H9 (cell line): ENCODE results near the gene ITGA11. TPM values are rescaled to one million over a fixed set of nuclear protein-coding genes. Genes with fewer than 3 reads are reported as not detected.

ENCODE experiments used
- DNase-seq: peaks from one replicate; pipeline ENCODE4 v3.0.0-alpha.2; 2017
- H2AFZ ChIP-seq: one replicate; pipeline ENCODE4 v1.6.1; 2013; ENCODE audit warnings: mild to moderate bottlenecking, low read length, control low read depth, moderate library complexity
- H2AK5ac ChIP-seq: 2 replicates; pipeline ENCODE4 v1.6.1; 2013; ENCODE audit warnings: low read length, control low read depth, mixed read lengths; ENCODE audit not compliant: insufficient read length
- H2BK120ac ChIP-seq: one replicate; pipeline ENCODE4 v1.6.1; 2013; ENCODE audit warnings: low read depth, mild to moderate bottlenecking, low read length, control low read depth, inconsistent platforms; ENCODE audit not compliant: poor library complexity, severe bottlenecking
- H2BK12ac ChIP-seq: 2 replicates; pipeline ENCODE4 v1.6.1; 2013; ENCODE audit warnings: low read length, control low read depth, mixed read lengths, low read depth; ENCODE audit not compliant: insufficient read length
- H2BK15ac ChIP-seq: 2 replicates; pipeline ENCODE4 v1.6.1; 2013; ENCODE audit warnings: low read depth, low read length, control low read depth
- H2BK20ac ChIP-seq: one replicate; pipeline ENCODE4 v1.6.1; 2013; ENCODE audit warnings: low read depth, mild to moderate bottlenecking, low read length, control low read depth, inconsistent platforms; ENCODE audit not compliant: poor library complexity, severe bottlenecking
- H2BK5ac ChIP-seq: 2 replicates; pipeline ENCODE4 v1.6.1; 2013; ENCODE audit warnings: low read length, control low read depth, mixed read lengths; ENCODE audit not compliant: insufficient read length
- H3K14ac ChIP-seq: 2 replicates; pipeline ENCODE4 v1.6.1; 2013; ENCODE audit warnings: low read length, control low read depth; ENCODE audit not compliant: insufficient read depth
- H3K18ac ChIP-seq: 2 replicates; pipeline ENCODE4 v1.6.1; 2013; ENCODE audit warnings: low read depth, mild to moderate bottlenecking, mixed read lengths, low read length, control low read depth; ENCODE audit not compliant: insufficient read length
- H3K23ac ChIP-seq: 2 replicates; pipeline ENCODE4 v1.6.1; 2013; ENCODE audit warnings: low read length, control low read depth, mixed read lengths, low read depth; ENCODE audit not compliant: insufficient read length
- H3K23me2 ChIP-seq: 2 replicates; pipeline ENCODE4 v1.6.1; 2013; ENCODE audit warnings: low read depth, mild to moderate bottlenecking, mixed read lengths, low read length, control low read depth; ENCODE audit not compliant: insufficient read length, poor library complexity, severe bottlenecking
- H3K27ac ChIP-seq: 2 replicates; pipeline ENCODE4 v1.5.1; 2013; ENCODE audit warnings: low read length, control low read depth, mixed read lengths, low read depth; ENCODE audit not compliant: insufficient read length
- H3K27me3 ChIP-seq: 2 replicates; pipeline ENCODE4 v1.6.1; 2013; ENCODE audit warnings: low read length, control low read depth, inconsistent platforms; ENCODE audit not compliant: insufficient read depth
- H3K4ac ChIP-seq: 2 replicates; pipeline ENCODE4 v1.6.1; 2013; ENCODE audit warnings: low read depth, mild to moderate bottlenecking, control low read depth, inconsistent platforms, low read length, moderate library complexity
- H3K4me1 ChIP-seq: 2 replicates; pipeline ENCODE4 v1.6.1; 2013; ENCODE audit warnings: low read length, control low read depth, inconsistent platforms; ENCODE audit not compliant: insufficient read depth
- H3K4me2 ChIP-seq: 2 replicates; pipeline ENCODE4 v1.6.1; 2013; ENCODE audit warnings: low read length, control low read depth, mixed read lengths; ENCODE audit not compliant: insufficient read length, insufficient read depth
- H3K56ac ChIP-seq: 2 replicates; pipeline ENCODE4 v1.6.1; 2013; ENCODE audit warnings: low read depth, mild to moderate bottlenecking, mixed read lengths, low read length, control low read depth; ENCODE audit not compliant: insufficient read length
- H3K79me1 ChIP-seq: 2 replicates; pipeline ENCODE4 v1.6.1; 2013; ENCODE audit warnings: low read depth, mild to moderate bottlenecking, moderate library complexity, low read length, control low read depth, inconsistent platforms; ENCODE audit not compliant: insufficient read depth, poor library complexity, severe bottlenecking
- H3K79me2 ChIP-seq: 2 replicates; pipeline ENCODE4 v1.6.1; 2013; ENCODE audit warnings: low read length, control low read depth, inconsistent platforms; ENCODE audit not compliant: insufficient read depth
- H3K9ac ChIP-seq: 2 replicates; pipeline ENCODE4 v1.6.1; 2013; ENCODE audit warnings: low read length, control low read depth, mixed read lengths; ENCODE audit not compliant: insufficient read length; ENCODE audit errors: extremely low read depth
- H3K9me3 ChIP-seq: one replicate; pipeline ENCODE4 v1.6.1; 2013; ENCODE audit warnings: low read depth, low read length, inconsistent platforms; ENCODE audit not compliant: control insufficient read depth
- H3T11ph ChIP-seq: one replicate; pipeline ENCODE4 v1.6.1; 2013; ENCODE audit warnings: mild to moderate bottlenecking, low read length, control low read depth, inconsistent platforms
- H4K20me1 ChIP-seq: one replicate; pipeline ENCODE4 v1.6.1; 2013; ENCODE audit not compliant: control insufficient read depth, insufficient read length, insufficient read depth
- H4K5ac ChIP-seq: 2 replicates; pipeline ENCODE4 v1.6.1; 2013; ENCODE audit warnings: low read depth, mild to moderate bottlenecking, mixed read lengths, low read length, control low read depth; ENCODE audit not compliant: insufficient read length
- H4K8ac ChIP-seq: replicated peaks from 2 replicates; pipeline ENCODE4 v1.6.1; 2013; ENCODE audit warnings: low read length, control low read depth, mixed read lengths, low read depth; ENCODE audit not compliant: insufficient read length
- H4K91ac ChIP-seq: 2 replicates; pipeline ENCODE4 v1.6.1; 2013; ENCODE audit warnings: low read depth, mild to moderate bottlenecking, moderate library complexity, mixed read lengths, low read length, control low read depth; ENCODE audit not compliant: insufficient read length
- H3K27ac Mint-ChIP-seq, 3 experiments: 2 replicates in 2 of 3; 3 replicates in 1 of 3; pipeline ENCODE4 v1.8.0; 2020 to 2021; ENCODE audit warnings: mixed read lengths in 3 of 3, mild to moderate bottlenecking in 1 of 3, moderate library complexity in 1 of 3
- H3K27me3 Mint-ChIP-seq: 2 replicates; pipeline ENCODE4 v1.8.0; 2021; ENCODE audit warnings: low read depth, mild to moderate bottlenecking, moderate library complexity, mixed read lengths
- H3K36me3 Mint-ChIP-seq, 3 experiments: 2 replicates in 2 of 3; 3 replicates in 1 of 3; pipeline ENCODE4 v1.8.0; 2020 to 2021; ENCODE audit warnings: low read depth in 3 of 3, mixed read lengths in 3 of 3; ENCODE audit not compliant: insufficient read depth in 1 of 3
- H3K4me1 Mint-ChIP-seq, 2 experiments: 2 replicates each; pipeline ENCODE4 v1.8.0; 2020; ENCODE audit warnings: mixed read lengths in 2 of 2
- H3K4me3 Mint-ChIP-seq, 2 experiments: 2 replicates in 1 of 2; 3 replicates in 1 of 2; pipeline ENCODE4 v1.8.0; 2020 to 2021; ENCODE audit warnings: mild to moderate bottlenecking in 2 of 2, mixed read lengths in 2 of 2, moderate library complexity in 1 of 2
- H3K9me3 Mint-ChIP-seq, 2 experiments: 2 replicates in 1 of 2; 3 replicates in 1 of 2; pipeline ENCODE4 v1.8.0; 2020; ENCODE audit warnings: mild to moderate bottlenecking in 2 of 2, mixed read lengths in 2 of 2, moderate library complexity in 1 of 2
- CTCF ChIP-seq: fragments of 200-600 bp; sonication (generic); conservative IDR thresholded peaks from 3 replicates; pipeline ENCODE4 v1.8.0; 2021; ENCODE audit warnings: antibody characterized with exemption, mild to moderate bottlenecking
- WGBS: extraction: QIAGEN DNeasy Blood & Tissue Kit; methylation state at CpG from one replicate; pipeline ENCODE4 v1.1.7; 2013; ENCODE audit warnings: missing lambda C conversion rate, low lambda C conversion rate, mixed read lengths; ENCODE audit not compliant: insufficient read length; ENCODE audit errors: extremely low coverage; 5-methylcytosine and 5-hydroxymethylcytosine counted together
- total RNA-seq: library from RNA; stranded (reverse); gene quantifications from 2 replicates; pipeline ENCODE4 v1.2.1, GENCODE V29; 2021

Gene ITGA11
- total RNA-seq, 1 experiment from 2014 or later, result 0.07 TPM

- WGBS, result no CpG with 5 or more reads among the region's 1 CpG
- Mint-ChIP-seq H3K4me1 (peaks cover 9% of the 10 kb centered on the region in 2 experiments), H3K36me3 (no peaks in the 10 kb centered on the region), H3K27me3 (peaks cover 65% of the 10 kb centered on the region), H3K27ac (no peak overlapping the region), H3K4me3 (no peak overlapping the region), H3K9me3 (no peaks in the 10 kb centered on the region; a peak in 1 of 5 replicates)
- H3K56ac ChIP-seq, result no peak overlapping the region
- H3K79me2 ChIP-seq, result no peaks in the 10 kb centered on the region
- H3K18ac ChIP-seq, result no peak overlapping the region
- no peak overlapping the region for H2AK5ac ChIP-seq
- H3K27me3 ChIP-seq, result peaks cover 27% of the 10 kb centered on the region; the same call in 1 of the 2 replicates
- no peak overlapping the region for H3K27ac ChIP-seq
- H3K23ac ChIP-seq, result no peak overlapping the region
- H2BK20ac ChIP-seq, result no peak overlapping the region
- H3K4ac ChIP-seq, result no peak overlapping the region
- peaks cover 6% of the 10 kb centered on the region for H3K23me2 ChIP-seq
- H2BK120ac ChIP-seq, result no peak overlapping the region
- no peak overlapping the region for H2BK12ac ChIP-seq
- no peak for DNase-seq
- H4K91ac ChIP-seq, result no peak overlapping the region
- H3K4me1 ChIP-seq, result no peaks in the 10 kb centered on the region
- no peaks in the 10 kb centered on the region for H3K9me3 ChIP-seq
- H2AFZ ChIP-seq, result no peak overlapping the region
- no peak overlapping the region for H3K9ac ChIP-seq
- no peaks in the 10 kb centered on the region for H3K79me1 ChIP-seq
- no peak overlapping the region for H4K8ac ChIP-seq
- no peak for TF ChIP-seq CTCF
- no peak overlapping the region for H3K14ac ChIP-seq
- H3K4me2 ChIP-seq, result no peak overlapping the region
- no peak overlapping the region for H2BK15ac ChIP-seq
- H4K20me1 ChIP-seq, result no peaks in the 10 kb centered on the region
- H3T11ph ChIP-seq, result no peak overlapping the region
- no peak overlapping the region for H2BK5ac ChIP-seq
- no peak overlapping the region for H4K5ac ChIP-seq
Measured at GRCh38 chr15:68427963-68428362, 4.0 kb downstream of the ITGA11 start.
